ENCODE data around the gene HEYL. TPM values are rescaled to one million over a fixed set of nuclear protein-coding genes. Genes with fewer than 3 reads are reported as not detected.

The HEYL gene
- total RNA-seq, 1 donor from 2014 or later: 34.0 TPM

DNA sequence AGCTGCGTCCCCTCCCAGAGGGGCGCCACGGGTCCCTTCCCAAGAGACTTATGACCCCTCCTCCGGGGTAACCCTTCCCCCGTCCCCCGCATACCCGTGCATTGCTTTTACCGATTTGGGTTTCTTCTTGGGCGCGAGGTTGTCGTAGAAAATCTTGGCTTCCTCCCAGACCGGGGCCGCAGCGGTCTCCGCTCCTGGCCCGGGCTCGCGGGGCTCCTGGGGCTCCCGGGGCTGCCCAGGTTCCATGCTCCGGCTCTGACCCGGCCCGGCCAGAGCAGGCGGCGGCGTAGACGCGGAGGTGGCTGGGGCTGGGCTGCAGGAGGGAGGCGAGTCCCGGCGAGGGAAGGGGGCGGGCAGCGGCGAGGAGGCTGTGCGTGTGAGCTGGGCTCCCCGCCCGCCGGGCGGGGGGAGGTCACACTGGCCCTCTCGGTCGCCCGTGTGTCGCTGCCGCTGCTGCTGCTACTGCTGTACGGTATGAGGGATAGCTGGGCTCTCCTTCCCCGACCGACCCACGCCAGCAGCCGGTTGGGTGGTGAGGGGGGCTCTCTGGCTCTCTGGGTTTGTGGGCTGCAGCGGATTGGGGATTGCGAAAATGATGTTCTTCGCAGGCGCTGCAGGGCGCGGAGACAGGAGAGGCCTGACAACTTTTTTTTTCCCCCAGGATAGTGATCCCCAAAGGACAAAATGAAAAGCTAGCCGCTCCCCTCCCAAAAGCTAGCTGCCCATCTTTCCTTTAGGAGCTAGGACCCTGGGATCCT lies 32.5 kb upstream of the HEYL start, which contains the start of gene NT5C1A:
NT5C1A (minus strand) TSS at position 315 of the 758 bp plus-strand sequence; CDS start at position 246, 69 bp downstream.
- TF ChIP-seq, protein P1, sequence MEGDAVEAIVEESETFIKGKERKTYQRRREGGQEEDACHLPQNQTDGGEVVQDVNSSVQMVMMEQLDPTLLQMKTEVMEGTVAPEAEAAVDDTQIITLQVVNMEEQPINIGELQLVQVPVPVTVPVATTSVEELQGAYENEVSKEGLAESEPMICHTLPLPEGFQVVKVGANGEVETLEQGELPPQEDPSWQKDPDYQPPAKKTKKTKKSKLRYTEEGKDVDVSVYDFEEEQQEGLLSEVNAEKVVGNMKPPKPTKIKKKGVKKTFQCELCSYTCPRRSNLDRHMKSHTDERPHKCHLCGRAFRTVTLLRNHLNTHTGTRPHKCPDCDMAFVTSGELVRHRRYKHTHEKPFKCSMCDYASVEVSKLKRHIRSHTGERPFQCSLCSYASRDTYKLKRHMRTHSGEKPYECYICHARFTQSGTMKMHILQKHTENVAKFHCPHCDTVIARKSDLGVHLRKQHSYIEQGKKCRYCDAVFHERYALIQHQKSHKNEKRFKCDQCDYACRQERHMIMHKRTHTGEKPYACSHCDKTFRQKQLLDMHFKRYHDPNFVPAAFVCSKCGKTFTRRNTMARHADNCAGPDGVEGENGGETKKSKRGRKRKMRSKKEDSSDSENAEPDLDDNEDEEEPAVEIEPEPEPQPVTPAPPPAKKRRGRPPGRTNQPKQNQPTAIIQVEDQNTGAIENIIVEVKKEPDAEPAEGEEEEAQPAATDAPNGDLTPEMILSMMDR (IDR thresholded peaks at IDR 0.05): no peak
- Histone ChIP-seq H3K4me1 (peaks cover 0 to 16% of the 10 kb centered on the region in 2 donors), H3K27ac (no peak within 1 kb of the TSS), H3K36me3 (no peaks in the 10 kb centered on the region), H3K27me3 (no peaks in the 10 kb centered on the region), H3K4me3 (peak within 1 kb of the TSS; percentile 66 to 67), H3K9me3 (no peaks in the 10 kb centered on the region)
- intact Hi-C loops (cut with DNase I): no loop called here
- DNase-seq (ENCODE audit: low spot score in 2 of 2): no peak

DNA sequence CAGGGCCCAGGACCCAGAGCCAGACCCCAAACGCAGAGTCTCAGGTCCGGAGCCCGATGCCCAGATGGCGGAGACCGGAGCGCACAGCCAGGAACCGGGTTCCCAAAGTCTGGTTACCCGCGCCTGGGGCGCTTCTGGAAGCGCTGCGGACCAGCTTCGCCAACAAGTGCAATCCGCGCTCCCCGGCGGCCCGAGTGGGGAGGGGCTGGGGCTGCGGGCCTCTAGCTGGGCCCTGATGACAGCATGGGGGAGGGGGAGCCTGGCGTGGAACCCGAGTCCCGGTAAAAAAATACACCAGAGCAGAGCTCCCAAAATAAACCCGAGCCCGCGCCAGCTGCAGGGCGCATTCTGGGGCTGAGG lies 32.0 kb upstream of the HEYL start:
- H3K27me3 ChIP-seq: no peaks in the 10 kb centered on the region

DNA sequence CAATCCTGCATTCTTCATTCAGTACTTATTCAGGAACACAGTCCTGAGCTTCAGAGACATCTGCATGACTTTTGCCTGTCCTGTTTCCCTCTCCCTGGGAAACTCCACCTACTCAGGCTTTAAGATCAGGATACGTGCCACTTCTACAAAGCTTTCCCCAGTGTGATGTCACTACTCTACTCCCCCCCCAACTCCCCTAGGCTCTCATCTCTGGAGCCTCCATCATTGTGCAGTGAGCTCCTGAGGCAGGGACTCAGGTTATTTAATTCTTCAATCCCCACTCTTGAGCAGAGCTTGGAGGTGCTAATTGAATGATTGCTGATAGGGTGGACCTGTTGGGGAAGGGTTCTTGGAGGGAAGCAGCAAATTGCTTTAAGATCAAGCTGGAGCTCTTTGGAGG lies 31.2 kb upstream of the HEYL start:
- Histone ChIP-seq H3K27ac (no peak overlapping the region), H3K4me3 (peak overlapping the region in 1 of 2 donors; percentile 67), H3K27me3 (no peaks in the 10 kb centered on the region), H3K4me1 (peaks cover 0 to 16% of the 10 kb centered on the region in 2 donors), H3K9me3 (no peaks in the 10 kb centered on the region), H3K36me3 (no peaks in the 10 kb centered on the region)
- TF ChIP-seq, protein P1 (IDR thresholded peaks at IDR 0.05): no peak
- intact Hi-C loops (cut with DNase I): no loop called here
- DNase-seq (ENCODE audit: low spot score in 2 of 2): no peak

More for the DNA sequence above, 32.0 kb upstream of the HEYL start:
- no peak overlapping the region for H3K27ac ChIP-seq
- DNase-seq (ENCODE audit: low spot score in 2 of 2): no peak
- H3K36me3 ChIP-seq: no peaks in the 10 kb centered on the region
- H3K4me3 ChIP-seq: peak overlapping the region; percentile 66 to 67
- TF ChIP-seq, protein P1 (IDR thresholded peaks at IDR 0.05): no peak
- peaks cover 0 to 16% of the 10 kb centered on the region in 2 donors for H3K4me1 ChIP-seq
- H3K9me3 ChIP-seq: no peaks in the 10 kb centered on the region
- intact Hi-C loops (cut with DNase I): no loop called here

DNA sequence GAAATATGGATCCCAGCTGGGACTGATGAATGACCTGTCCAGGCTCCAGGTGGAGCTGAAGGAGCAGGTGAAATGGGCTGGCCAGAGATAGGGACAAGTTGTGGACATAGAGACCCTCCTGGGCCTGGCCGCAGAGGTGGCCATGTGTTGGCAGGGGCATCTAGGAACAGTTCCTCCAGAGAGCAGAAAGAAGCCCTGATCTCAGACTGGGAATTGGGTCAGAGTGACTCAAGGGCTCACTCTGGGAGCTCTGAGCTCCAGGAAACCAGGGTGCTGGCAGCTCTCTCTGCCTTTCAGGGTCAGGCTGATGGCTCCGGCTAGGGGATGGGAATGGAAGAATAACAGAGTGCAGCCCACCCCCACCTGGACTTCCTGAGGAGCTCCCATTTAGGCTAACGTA lies 29.5 kb upstream of the HEYL start:
- no peaks in the 10 kb centered on the region for H3K27me3 ChIP-seq
- no peaks in the 10 kb centered on the region for H3K9me3 ChIP-seq
- H3K4me3 ChIP-seq: no peak overlapping the region
- no peak for DNase-seq (ENCODE audit: low spot score in 2 of 2)
- H3K36me3 ChIP-seq: no peaks in the 10 kb centered on the region
- peaks cover 0 to 16% of the 10 kb centered on the region in 2 donors for H3K4me1 ChIP-seq
- H3K27ac ChIP-seq: no peak overlapping the region
- TF ChIP-seq, protein P1 (IDR thresholded peaks at IDR 0.05): no peak
- intact Hi-C loops (cut with DNase I): no loop called here

DNA sequence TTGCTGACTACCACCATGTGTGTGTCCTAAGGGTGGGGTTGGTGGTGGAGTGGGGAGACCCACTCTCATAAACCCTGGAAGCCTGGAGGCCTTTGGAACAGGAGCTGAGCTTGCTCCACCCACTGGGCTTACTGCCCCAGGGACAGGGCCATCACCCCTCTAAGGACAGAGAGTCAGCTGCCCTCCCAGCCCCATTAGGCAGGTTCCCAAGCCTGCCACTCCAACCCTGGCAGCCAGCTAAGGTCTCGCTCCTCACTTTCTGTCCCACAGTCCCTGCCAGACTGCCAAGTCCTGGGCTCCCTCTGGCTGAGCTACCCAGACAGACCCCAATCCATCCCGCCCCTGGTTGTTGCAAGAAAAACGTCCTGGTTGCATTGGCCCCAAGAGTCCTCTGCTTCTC lies 28.7 kb upstream of the HEYL start:
- intact Hi-C loops (cut with DNase I): no loop called here
- Histone ChIP-seq H3K36me3 (no peaks in the 10 kb centered on the region), H3K27me3 (no peaks in the 10 kb centered on the region), H3K4me1 (peaks cover 0 to 16% of the 10 kb centered on the region in 2 donors), H3K4me3 (no peak overlapping the region), H3K9me3 (no peaks in the 10 kb centered on the region), H3K27ac (no peak overlapping the region)
- DNase-seq (ENCODE audit: low spot score in 2 of 2): no peak
- TF ChIP-seq, protein P1 (IDR thresholded peaks at IDR 0.05): no peak
